ENCODE data around the gene TRIP6. TPM values are rescaled to one million over a fixed set of nuclear protein-coding genes. Genes with fewer than 3 reads are reported as not detected.

The TRIP6 gene
- total and polyA plus RNA-seq, 2 of the 8 experiments (the other 6 are each of a cell fraction or from before 2014, with no cell fraction given), result 88.4 to 103 TPM

GRCh38 chr7:100819586-100819985 is 47.6 kb upstream of the TRIP6 start:
- peaks cover 0 to 13% of the 10 kb centered on the region in 2 experiments; a peak in 2 of 4 replicates for H3K79me2 ChIP-seq (ENCODE audit: control insufficient read depth in 1 of 2, insufficient read depth in 2 of 2, low read length in 2 of 2)
- H3K9ac ChIP-seq (replicated peaks in 1 of 4; ENCODE audit: extremely low read depth in 1 of 4, low read depth in 3 of 4, low read length in 3 of 4), result no peak overlapping the region
- peaks cover 32 to 89% (median 68%) of the 10 kb centered on the region in 4 experiments; a peak in 7 of 8 replicates for H3K36me3 ChIP-seq (ENCODE audit: control insufficient read depth in 2 of 4, insufficient read depth in 4 of 4, low read length in 3 of 4)
- peaks cover 9 to 16% of the 10 kb centered on the region in 2 experiments for H4K20me1 ChIP-seq (replicated peaks in 1 of 2; ENCODE audit: control insufficient read depth in 1 of 2, insufficient read depth in 2 of 2, low read length in 2 of 2)
- H3K18ac ChIP-seq (ENCODE audit: extremely low read depth, low read length), result no peak overlapping the region
- no peaks in the 10 kb centered on the region for H3K9me3 ChIP-seq (ENCODE audit: insufficient read depth in 2 of 2, low read depth in 1 of 2, low read length in 1 of 2)
- DNase-seq (ENCODE audit: low read depth in 1 of 2, low spot score in 2 of 2) (no peak), FAIRE-seq (no peak)
- no peak overlapping the region for H2BK12ac ChIP-seq (ENCODE audit: low read depth, low read length)
- no peak overlapping the region for H2BK20ac ChIP-seq (ENCODE audit: low read length)
- H3K23ac ChIP-seq (ENCODE audit: insufficient read length), result no peak overlapping the region
- peaks cover 2% of the 10 kb centered on the region; the same call in 1 of the 2 replicates for H3K79me1 ChIP-seq (ENCODE audit: low read depth, low read length)
- no peak overlapping the region for H4K5ac ChIP-seq (ENCODE audit: insufficient read length, low read depth, low read length)
- H2BK120ac ChIP-seq (replicated peaks; ENCODE audit: low read depth, low read length), result no peak overlapping the region
- no peak overlapping the region for H2BK15ac ChIP-seq (ENCODE audit: low read length)
- no peak overlapping the region for H3K56ac ChIP-seq (replicated peaks; ENCODE audit: insufficient read length, low read depth, low read length)
- peak overlapping the region; percentile 72 for H4K8ac ChIP-seq (ENCODE audit: extremely low read depth, insufficient read depth, low read length)
- H3K27me3 ChIP-seq (replicated peaks in 1 of 4; ENCODE audit: control insufficient read depth in 3 of 4, extremely low read depth in 1 of 4, insufficient read depth in 3 of 4, low read length in 3 of 4), result no peaks in the 10 kb centered on the region
- peaks cover 0 to 3% (median under 1%) of the 10 kb centered on the region in 4 experiments; a peak in 1 of 7 replicates for H3K4me1 ChIP-seq (replicated peaks in 1 of 4; ENCODE audit: control insufficient read depth in 3 of 4, insufficient read depth in 4 of 4, low read length in 3 of 4)
- H2BK5ac ChIP-seq (ENCODE audit: low read depth, low read length), result no peak overlapping the region
- no peak overlapping the region for H2AK5ac ChIP-seq (ENCODE audit: low read depth, low read length)
- H4K91ac ChIP-seq (replicated peaks; ENCODE audit: insufficient read length, low read length), result no peak overlapping the region
- 88% methylated on average over 23 of the region's 23 CpGs; no CpG with 5 or more reads in 1 of the 2 experiments for WGBS, 2 experiments (ENCODE audit: extremely low coverage in 1 of 2, insufficient coverage in 1 of 2, insufficient read length in 1 of 2, insufficient replicate concordance in 2 of 2, low coverage in 1 of 2, low lambda C conversion rate in 2 of 2, missing lambda C conversion rate in 1 of 2)
- H3K23me2 ChIP-seq (ENCODE audit: low read depth, low read length), result no peaks in the 10 kb centered on the region; the same call in 1 of the 2 replicates
- H3K4ac ChIP-seq (replicated peaks; ENCODE audit: insufficient read length, low read depth, low read length), result no peak overlapping the region
- no peak overlapping the region for H3K14ac ChIP-seq (ENCODE audit: insufficient read length)
- no peak overlapping the region for H3K4me2 ChIP-seq (ENCODE audit: insufficient read depth in 1 of 2, low read depth in 2 of 2, low read length in 2 of 2)
- no peak overlapping the region for H3K4me3 ChIP-seq (ENCODE audit: extremely low read depth in 1 of 4, insufficient read depth in 2 of 4, low read depth in 3 of 4, low read length in 4 of 4)
- H3K27ac ChIP-seq (ENCODE audit: low read depth, low read length), result no peak overlapping the region
- ChIA-PET POLR2A (ENCODE audit: partially characterized antibody) (interaction anchor here (1.4 to 10.3 kb wide), 4 partner anchors 7 to 113 kb away, joined by 4 to 124 read pairs (median 7); partner anchors contain the start of genes EPHB4 and POP7), CTCF (ENCODE audit: partially characterized antibody) (interaction anchor here (1.2 to 8.7 kb wide), 3 partner anchors 12 to 32 kb away, joined by 3 to 117 read pairs (median 6); no protein-coding TSS in a partner anchor)
- H2AFZ ChIP-seq (ENCODE audit: low read length), result no peak overlapping the region
- no peak for TF ChIP-seq PHF8 (conservative IDR thresholded peaks at IDR 0.05; ENCODE audit: low read depth, low read length)
- TF ChIP-seq SP1 (IDR thresholded peaks at IDR 0.05; ENCODE audit: low read depth, low read length), result no peak
- no peak for TF ChIP-seq POLR2AphosphoS5 (IDR thresholded peaks at IDR 0.05; ENCODE audit: low read depth, low read length)
- no peak for TF ChIP-seq ZNF274 (IDR thresholded peaks at IDR 0.05; ENCODE audit: borderline replicate concordance, extremely low read depth, low read length)
- no peak for TF ChIP-seq SIN3A (conservative IDR thresholded peaks at IDR 0.05 in 1 of 2, IDR thresholded peaks at IDR 0.05 in 1 of 2; ENCODE audit: low read depth in 1 of 2, low read length in 2 of 2)
- TF ChIP-seq NRF1 (IDR thresholded peaks at IDR 0.05; ENCODE audit: low read depth, low read length), result no peak
- TF ChIP-seq POLR2A (IDR thresholded peaks at IDR 0.05; ENCODE audit: control extremely low read depth in 1 of 2, low read depth in 2 of 2, low read length in 2 of 2), result no peak
- no peak for TF ChIP-seq JUN (IDR thresholded peaks at IDR 0.05; ENCODE audit: low read depth, low read length)
- no peak for TF ChIP-seq KDM5A (IDR thresholded peaks at IDR 0.05; ENCODE audit: low read length)
- TF ChIP-seq SP2 (IDR thresholded peaks at IDR 0.05; ENCODE audit: low read length), result no peak
- no peak for TF ChIP-seq E2F6 (IDR thresholded peaks at IDR 0.05)
- TF ChIP-seq EP300 (IDR thresholded peaks at IDR 0.05; ENCODE audit: borderline replicate concordance in 1 of 2, low read depth in 2 of 2, low read length in 2 of 2), result no peak
- no peak for TF ChIP-seq EZH2 (IDR thresholded peaks at IDR 0.05; ENCODE audit: low read depth, low read length, severe bottlenecking)
